GM12873 (cell line): ENCODE results near the gene IGFBP6.

Source experiments
- CTCF ChIP-seq: IDR thresholded peaks from 2 replicates; pipeline ENCODE4 v1.5.1; 2012; ENCODE audit warnings: low read depth, mild to moderate bottlenecking, moderate library complexity, low read length, control low read depth; ENCODE audit not compliant: insufficient read depth; ENCODE audit errors: missing control alignments

IGFBP6 gene

DNA sequence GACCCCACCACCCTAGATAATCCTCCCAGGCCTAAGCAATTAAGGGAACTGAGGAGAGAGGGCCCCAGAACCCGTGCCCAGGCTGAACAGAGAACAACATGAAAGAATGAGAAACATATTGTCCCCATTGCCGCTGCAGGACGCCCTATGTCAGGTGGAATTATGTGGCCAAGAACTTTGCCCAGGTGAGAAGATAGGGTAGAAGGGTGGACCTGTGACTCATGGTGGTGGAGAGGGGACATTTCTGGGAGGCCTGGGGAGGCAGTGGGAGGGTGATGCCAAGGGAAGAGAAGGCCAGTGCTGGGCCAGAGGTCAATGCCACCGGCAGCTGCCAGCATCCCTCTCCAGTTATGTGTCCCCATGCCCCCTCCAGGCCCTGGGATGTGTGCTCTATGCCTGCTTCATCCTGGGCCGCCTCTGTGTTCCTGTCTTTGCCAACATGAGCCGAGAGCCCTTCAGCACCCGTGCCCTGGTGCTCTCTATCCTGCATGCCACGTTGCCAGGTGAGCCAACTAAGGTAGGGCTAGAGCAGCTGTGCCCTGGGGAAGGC lies 21.4 kb downstream of the IGFBP6 start:
- no peak for TF ChIP-seq CTCF

DNA sequence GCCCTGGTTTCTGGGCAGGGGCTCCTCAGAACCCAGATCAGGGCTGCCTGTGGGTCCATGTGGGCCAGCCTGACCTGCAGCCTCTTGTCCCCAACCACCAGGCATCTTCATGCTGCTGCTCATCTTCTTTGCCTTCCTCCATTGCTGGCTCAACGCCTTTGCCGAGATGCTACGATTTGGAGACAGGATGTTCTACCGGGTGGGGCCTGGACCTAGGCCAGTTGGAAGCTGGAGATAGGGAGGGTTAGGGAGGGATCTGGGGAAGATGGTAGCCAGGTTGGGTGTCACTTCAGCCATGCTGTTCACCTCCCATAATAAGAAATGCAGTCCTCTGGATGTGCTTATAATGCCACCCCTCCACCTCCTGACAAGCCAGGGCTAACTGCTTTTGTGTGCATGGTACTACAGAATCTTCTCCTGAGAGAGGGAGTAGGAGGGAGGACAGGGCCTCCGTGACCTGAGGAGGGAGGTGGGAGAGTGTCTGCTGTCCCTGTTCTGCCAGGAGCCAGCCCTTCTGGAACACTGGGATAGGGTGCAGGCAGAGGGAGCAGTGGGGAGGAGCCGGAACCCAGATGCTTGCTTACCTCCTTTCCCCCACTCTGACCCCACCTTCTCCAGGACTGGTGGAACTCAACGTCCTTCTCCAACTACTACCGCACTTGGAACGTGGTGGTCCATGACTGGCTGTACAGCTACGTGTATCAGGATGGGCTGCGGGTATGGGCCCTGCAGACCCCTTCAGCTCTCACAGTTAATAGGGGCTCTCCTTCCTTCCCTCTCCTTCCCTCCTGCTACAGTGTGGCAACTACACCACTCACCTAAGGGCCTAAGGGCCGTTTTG lies 23.4 kb downstream of the IGFBP6 start:
- no peak for TF ChIP-seq CTCF

GRCh38 chr12:53122961-53123468 lies 25.5 kb downstream of the IGFBP6 start:
- no peak for TF ChIP-seq CTCF

DNA sequence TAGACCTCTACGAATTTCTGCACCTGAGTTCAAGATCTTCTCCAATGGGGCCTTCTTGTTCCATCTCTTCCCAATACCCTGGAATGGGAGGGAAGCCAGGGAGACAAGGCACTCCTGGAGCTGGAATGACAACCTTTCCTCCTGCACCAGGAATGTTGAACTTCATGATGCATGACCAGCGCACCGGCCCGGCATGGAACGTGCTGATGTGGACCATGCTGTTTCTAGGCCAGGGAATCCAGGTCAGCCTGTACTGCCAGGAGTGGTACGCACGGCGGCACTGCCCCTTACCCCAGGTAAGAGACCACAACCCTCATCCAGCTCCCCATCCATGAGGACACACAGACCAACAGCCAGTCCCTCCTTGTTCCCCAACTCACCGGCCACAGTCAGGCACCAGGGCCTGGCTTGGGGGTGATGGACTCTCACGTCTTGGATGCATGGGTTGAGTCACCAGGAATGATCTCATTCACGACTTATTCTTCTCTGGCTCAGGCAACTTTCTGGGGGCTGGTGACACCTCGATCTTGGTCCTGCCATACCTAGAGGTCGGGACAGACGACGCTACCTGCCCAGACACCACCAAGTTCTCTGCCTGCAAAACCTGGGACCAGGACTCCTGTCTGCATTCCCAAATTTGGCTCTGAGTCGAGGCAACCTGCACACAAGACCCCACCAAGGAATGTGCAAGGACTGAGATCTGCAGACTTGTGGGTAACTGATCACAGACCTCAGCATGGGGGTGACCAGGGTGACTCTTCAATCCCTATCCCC lies 26.3 kb downstream of the IGFBP6 start:
- no peak for TF ChIP-seq CTCF

GRCh38 chr12:53124352-53124723 lies 26.9 kb downstream of the IGFBP6 start:
- TF ChIP-seq CTCF = no peak

DNA sequence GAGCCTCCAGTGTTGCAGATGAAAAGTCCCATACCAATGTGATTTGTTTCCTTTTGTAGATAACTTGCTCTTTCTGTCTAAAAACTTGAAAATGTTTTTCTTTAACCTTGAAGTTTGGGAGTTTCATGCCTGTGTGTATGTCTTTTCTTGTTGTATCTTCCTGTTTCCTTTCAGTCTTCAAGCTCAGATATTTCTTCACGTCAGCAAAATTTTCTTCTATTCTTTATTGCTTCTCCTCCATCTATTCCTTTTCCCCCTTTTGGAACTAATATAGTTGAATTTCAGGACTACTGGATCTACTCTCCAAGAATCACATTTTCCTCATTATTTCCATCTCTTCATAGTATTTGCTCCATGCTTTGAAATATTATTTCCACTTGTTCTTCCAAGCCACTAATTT lies 29.7 kb downstream of the IGFBP6 start:
- TF ChIP-seq CTCF = no peak
